Progenitor cell of endocrine pancreas (in vitro differentiated cells): ENCODE results near the gene RALGAPA2. TPM values are rescaled to one million over a fixed set of nuclear protein-coding genes. Genes with fewer than 3 reads are reported as not detected.

Experiments
- DNase-seq: peaks from one replicate; pipeline ENCODE4 v3.0.0; 2021; ENCODE audit warnings: low spot score; ENCODE audit not compliant: unreplicated experiment
- H3K27ac Mint-ChIP-seq: 2 replicates; pipeline ENCODE4 v1.8.0; 2021; ENCODE audit warnings: mild to moderate bottlenecking, moderate library complexity, mixed read lengths
- H3K27me3 Mint-ChIP-seq: 2 replicates; pipeline ENCODE4 v1.8.0; 2021; ENCODE audit warnings: mixed read lengths
- H3K36me3 Mint-ChIP-seq: 2 replicates; pipeline ENCODE4 v1.8.0; 2022; ENCODE audit warnings: mixed read lengths; ENCODE audit not compliant: insufficient read depth
- H3K4me1 Mint-ChIP-seq: 2 replicates; pipeline ENCODE4 v1.8.0; 2021; ENCODE audit warnings: low read depth, mixed read lengths
- H3K4me3 Mint-ChIP-seq: 2 replicates; pipeline ENCODE4 v1.8.0; 2021; ENCODE audit warnings: low read depth, mild to moderate bottlenecking, moderate library complexity, mixed read lengths
- H3K9me3 Mint-ChIP-seq: 2 replicates; pipeline ENCODE4 v1.8.0; 2021; ENCODE audit warnings: low read depth, mixed read lengths
- total RNA-seq: library from RNA; stranded (reverse); gene quantifications from 2 replicates; pipeline ENCODE4 v1.2.1, GENCODE V29; 2021
- TF ChIP-seq, protein P1 (sequence below): fragments of 200-600 bp; sonication (generic); IDR thresholded peaks from one replicate; pipeline ENCODE4 v1.5.0; 2021; ENCODE audit warnings: antibody characterized with exemption, mild to moderate bottlenecking; ENCODE audit not compliant: unreplicated experiment

The RALGAPA2 gene
- total RNA-seq, 1 donor from 2014 or later, result 109 TPM

GRCh38 chr20:20741087-20742045 is 28.9 kb upstream of the RALGAPA2 start:
- no peak overlapping the region for H3K27ac Mint-ChIP-seq
- TF ChIP-seq, protein P1, sequence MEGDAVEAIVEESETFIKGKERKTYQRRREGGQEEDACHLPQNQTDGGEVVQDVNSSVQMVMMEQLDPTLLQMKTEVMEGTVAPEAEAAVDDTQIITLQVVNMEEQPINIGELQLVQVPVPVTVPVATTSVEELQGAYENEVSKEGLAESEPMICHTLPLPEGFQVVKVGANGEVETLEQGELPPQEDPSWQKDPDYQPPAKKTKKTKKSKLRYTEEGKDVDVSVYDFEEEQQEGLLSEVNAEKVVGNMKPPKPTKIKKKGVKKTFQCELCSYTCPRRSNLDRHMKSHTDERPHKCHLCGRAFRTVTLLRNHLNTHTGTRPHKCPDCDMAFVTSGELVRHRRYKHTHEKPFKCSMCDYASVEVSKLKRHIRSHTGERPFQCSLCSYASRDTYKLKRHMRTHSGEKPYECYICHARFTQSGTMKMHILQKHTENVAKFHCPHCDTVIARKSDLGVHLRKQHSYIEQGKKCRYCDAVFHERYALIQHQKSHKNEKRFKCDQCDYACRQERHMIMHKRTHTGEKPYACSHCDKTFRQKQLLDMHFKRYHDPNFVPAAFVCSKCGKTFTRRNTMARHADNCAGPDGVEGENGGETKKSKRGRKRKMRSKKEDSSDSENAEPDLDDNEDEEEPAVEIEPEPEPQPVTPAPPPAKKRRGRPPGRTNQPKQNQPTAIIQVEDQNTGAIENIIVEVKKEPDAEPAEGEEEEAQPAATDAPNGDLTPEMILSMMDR, result no peak
- no peaks in the 10 kb centered on the region for H3K9me3 Mint-ChIP-seq
- H3K4me1 Mint-ChIP-seq, result peaks cover 25% of the 10 kb centered on the region
- DNase-seq, result no peak
- H3K27me3 Mint-ChIP-seq, result peaks cover 4% of the 10 kb centered on the region
- no peak overlapping the region for H3K4me3 Mint-ChIP-seq
- H3K36me3 Mint-ChIP-seq, result no peaks in the 10 kb centered on the region

GRCh38 chr20:20740541-20740940 is 28.1 kb upstream of the RALGAPA2 start:
- H3K27ac Mint-ChIP-seq, result no peak overlapping the region
- H3K27me3 Mint-ChIP-seq, result peaks cover 4% of the 10 kb centered on the region
- DNase-seq, result no peak
- TF ChIP-seq, protein P1, result no peak
- no peaks in the 10 kb centered on the region for H3K36me3 Mint-ChIP-seq
- H3K4me1 Mint-ChIP-seq, result peaks cover 25% of the 10 kb centered on the region
- H3K4me3 Mint-ChIP-seq, result no peak overlapping the region
- no peaks in the 10 kb centered on the region for H3K9me3 Mint-ChIP-seq

DNA sequence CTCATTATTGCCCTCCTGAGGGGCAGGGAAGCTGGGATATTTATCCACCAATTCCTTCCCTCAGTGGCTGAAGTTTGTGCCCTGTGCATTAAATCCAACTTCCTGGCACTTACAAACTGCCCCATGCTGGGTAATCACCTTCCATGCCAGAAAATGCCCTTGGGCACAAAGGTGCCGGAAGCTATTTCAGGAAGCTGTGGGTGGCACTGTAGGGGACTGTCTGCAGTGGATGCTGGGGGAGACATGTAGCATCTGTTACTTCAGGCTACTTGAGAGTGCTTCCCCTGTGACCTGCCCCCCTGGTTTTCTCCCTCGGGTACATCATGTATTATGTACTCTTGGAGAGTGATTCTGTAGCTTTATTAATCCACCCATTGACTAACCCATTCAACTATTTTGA is 24.7 kb upstream of the RALGAPA2 start:
- Mint-ChIP-seq H3K9me3 (no peaks in the 10 kb centered on the region), H3K4me1 (peaks cover 2% of the 10 kb centered on the region), H3K27ac (no peak overlapping the region), H3K36me3 (no peaks in the 10 kb centered on the region), H3K27me3 (peaks cover 4% of the 10 kb centered on the region), H3K4me3 (no peak overlapping the region)
- DNase-seq, result no peak
- TF ChIP-seq, protein P1, result no peak

- no peaks in the 10 kb centered on the region for H3K4me1 Mint-ChIP-seq
- H3K4me3 Mint-ChIP-seq, result no peak overlapping the region
- DNase-seq, result no peak
- no peaks in the 10 kb centered on the region for H3K36me3 Mint-ChIP-seq
- peaks cover 4% of the 10 kb centered on the region for H3K27me3 Mint-ChIP-seq
- TF ChIP-seq, protein P1, result no peak
- H3K27ac Mint-ChIP-seq, result no peak overlapping the region
- no peaks in the 10 kb centered on the region for H3K9me3 Mint-ChIP-seq
Measured at GRCh38 chr20:20736303-20736702, 23.9 kb upstream of the RALGAPA2 start.

- TF ChIP-seq, protein P1, result no peak
- Mint-ChIP-seq H3K4me3 (no peak overlapping the region), H3K36me3 (no peaks in the 10 kb centered on the region), H3K4me1 (no peaks in the 10 kb centered on the region), H3K27ac (no peak overlapping the region), H3K9me3 (no peaks in the 10 kb centered on the region), H3K27me3 (peaks cover 4% of the 10 kb centered on the region)
- no peak for DNase-seq
Measured at GRCh38 chr20:20734475-20734948, 22.1 kb upstream of the RALGAPA2 start.
